IPS-NIHi11 (cell line): ENCODE data around the gene HS3ST2.
A peak's percentile ranks its signal among the peaks of the same experiment; 100 is the strongest.
"Not testable (repeated sequence)": the region's sequence is repeated elsewhere in the genome, so short reads cannot be mapped to it uniquely, and the experiment has no call there.

Source experiments
- DNase-seq: peaks from one replicate; pipeline ENCODE4 v3.0.0; 2012; ENCODE audit warnings: mixed read lengths, low spot score

HS3ST2 gene

DNA sequence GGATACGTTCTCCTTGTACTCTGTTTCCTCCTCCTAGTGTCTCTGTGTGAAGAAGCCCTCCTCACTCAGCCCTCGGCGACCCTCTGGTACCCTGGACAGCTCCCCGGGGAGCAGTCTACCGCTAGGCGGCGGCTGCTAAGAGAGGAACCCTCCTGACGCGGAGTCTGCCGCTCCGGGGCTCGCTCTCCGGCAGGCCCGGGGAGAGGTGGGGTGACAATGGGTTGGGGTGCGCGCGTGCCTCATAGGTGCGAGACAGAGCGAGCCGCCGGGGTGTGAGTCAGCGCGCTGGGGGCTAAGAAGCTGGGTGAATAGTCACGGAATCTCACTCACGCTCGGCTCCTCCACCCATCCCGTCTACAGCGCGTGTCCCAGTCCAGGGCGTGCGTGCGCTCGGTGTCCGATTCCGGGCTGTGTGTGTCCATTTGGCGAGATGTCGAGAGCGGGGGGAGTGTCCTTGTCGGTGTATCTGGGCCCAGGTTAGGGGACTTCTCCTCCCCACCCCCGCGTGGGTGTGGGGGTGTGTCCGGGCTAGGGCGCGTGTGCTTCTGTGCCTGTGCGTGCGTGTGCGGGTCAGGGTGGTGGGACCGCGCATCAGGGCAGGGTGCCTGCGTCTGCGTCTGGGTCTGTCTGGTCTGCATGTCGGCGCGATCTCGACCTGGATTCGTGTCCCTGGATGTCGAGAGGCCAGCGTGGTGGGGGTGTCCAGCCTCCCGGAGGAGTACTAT is 577 bp upstream of the HS3ST2 start:
- DNase-seq: peak; percentile 87

DNA sequence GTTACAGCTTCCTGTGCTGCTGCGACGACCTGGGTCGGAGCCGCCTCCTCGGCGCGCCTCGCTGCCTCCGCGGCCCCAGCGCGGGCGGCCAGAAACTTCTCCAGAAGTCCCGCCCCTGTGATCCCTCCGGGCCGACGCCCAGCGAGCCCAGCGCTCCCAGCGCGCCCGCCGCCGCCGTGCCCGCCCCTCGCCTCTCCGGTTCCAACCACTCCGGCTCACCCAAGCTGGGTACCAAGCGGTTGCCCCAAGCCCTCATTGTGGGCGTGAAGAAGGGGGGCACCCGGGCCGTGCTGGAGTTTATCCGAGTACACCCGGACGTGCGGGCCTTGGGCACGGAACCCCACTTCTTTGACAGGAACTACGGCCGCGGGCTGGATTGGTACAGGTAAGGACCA is 746 bp downstream of the HS3ST2 start:
- DNase-seq: peak; percentile 55

DNA sequence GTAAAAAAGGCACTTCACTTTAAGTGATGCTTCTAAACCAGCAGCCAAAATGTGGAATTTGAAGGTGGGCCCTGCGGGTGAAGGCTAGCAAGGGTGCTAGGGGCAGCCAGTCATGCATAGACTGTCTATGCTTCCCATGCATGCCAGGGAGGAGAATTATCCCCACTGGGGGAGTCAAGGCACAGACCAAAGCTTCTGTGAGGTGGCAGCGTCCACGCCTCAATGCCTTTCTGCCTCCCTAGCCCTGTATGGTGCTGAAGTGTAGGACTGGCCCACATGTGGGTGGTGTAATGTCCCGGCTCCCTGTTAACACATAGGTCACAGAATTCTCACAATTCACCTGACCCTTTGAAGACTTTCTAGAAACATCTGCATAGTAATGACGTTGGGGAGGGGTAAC is 1.9 kb downstream of the HS3ST2 start:
- no peak for DNase-seq

DNA sequence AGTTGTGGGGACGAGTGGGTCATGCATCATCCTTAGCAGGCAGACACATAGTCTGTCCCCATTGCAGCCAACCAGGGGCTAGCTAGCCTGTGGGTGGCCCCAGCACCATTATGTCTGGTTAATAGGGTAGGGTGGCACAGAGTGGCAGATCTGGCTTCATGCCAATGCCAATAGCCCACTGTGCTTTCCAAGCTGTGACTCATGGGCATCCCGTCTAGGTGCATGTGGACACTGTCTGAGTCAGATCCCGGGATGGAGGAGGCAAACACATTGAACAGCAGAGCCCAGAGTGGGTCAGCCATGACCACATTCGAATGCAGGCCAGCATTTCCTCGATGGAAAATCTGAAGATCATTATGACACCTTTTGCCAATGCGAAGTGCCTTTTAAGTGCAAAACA is 2.5 kb downstream of the HS3ST2 start:
- no peak for DNase-seq

DNA sequence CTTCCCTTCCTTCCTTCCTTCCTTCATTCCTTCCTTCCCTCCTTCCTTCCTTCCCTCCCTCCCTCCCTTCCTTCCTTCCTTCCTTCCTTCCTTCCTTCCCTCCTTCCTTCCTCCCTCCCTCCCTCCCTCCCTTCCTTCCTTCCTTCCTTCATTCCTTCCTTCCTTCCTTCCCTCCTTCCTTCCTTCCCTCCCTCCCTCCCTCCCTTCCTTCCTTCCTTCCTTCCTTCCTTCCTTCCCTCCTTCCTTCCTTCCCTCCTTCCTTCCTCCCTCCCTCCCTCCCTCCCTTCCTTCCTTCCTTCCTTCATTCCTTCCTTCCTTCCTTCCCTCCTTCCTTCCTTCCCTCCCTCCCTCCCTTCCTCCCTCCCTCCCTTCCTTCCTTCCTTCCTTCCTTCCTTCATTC is 4.8 kb downstream of the HS3ST2 start:
- not testable (repeated sequence) for DNase-seq

DNA sequence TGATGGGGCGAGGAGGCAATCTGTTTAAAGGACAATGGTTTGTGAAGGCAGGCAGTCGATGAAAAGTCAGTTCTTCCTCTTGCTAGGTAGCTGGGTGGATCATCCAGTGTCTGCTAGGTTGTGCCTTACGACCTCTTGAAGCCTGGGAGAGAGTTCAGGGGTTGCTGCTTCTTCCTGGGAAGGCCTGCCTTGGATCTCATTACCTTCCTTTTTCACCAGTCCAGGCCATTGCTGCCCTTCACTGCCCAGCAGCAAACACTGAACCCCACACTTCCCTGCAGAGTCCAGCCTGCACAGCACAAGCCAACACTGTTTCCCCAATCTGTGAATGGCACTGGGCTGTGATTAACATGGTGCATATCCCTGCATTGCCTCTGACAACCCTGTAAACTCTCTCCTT is 24.7 kb downstream of the HS3ST2 start:
- no peak for DNase-seq

DNA sequence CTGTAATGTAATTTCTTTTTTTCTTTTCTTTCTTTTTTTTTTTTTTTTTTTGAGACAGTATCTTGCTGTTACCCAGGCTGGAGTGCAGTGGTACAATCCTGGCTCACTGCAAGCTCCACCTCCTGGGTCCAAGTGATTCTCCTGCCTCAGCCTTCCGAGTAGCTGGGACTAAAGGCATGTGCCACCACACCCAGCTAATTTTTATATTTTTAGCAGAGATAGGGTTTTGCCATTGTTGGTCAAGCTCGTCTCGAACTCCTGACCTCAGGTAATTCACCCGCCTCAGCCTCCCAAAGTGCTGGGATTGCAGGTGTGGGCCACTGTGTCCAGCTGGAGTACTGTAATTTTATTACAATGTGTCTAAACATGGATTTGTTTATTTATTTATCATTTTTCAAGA is 28.1 kb downstream of the HS3ST2 start:
- not testable (repeated sequence) for DNase-seq

DNA sequence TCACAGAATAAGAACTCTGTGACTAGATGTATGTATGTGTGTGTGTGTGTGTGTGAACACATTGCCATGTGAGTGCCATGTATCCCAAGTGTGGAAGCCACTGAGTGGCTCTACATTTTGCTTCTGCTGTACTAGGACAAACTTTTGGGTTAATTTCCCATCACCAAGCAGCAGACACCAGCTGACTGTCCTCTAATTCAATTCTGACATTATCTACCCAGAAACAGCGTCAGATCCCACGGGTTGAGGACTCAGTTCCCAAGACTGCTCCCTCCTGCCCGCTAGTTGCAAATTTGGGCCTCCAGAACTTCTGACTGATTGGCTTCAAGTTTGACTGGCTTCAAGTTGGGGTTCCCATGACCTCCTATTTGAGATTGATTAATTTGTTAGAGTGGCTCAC is 29.2 kb downstream of the HS3ST2 start:
- DNase-seq: no peak

DNA sequence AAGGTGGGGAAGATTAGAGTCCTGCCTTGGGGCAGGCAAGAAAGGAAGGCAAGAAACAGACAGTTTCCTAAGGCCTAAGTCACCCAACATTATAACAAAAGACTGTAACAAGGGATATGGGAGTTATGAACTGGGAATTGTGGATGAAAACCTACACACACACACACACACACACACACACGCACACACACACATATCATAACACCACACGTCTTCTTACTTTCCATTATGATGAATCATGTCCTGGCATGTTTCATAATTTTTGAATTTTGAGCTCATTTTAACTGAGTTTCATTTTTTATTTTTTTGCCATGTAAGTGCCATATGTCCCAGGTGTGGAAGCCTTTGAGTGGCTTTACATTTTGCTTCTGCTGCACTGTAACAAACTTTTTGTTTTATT is 29.9 kb downstream of the HS3ST2 start:
- no peak for DNase-seq

DNA sequence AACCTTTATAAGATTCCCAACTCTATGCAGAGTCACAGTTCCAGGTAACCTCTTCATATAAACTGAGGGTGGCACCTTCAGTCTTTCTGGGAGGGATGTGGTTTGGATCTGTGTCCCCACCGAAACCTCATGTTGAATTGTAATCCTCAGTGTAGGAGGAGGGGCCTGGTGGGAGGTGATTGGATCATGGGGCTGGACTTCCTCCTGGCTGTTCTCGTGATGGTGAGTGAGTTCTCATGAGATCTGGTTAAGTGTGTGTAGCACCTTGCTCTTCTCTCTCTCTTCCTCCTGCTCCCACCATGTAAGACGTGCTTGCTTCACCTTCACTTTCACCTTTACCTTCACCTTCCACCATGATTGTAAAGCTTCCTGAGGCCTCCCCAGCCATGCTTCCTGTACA is 30.5 kb downstream of the HS3ST2 start:
- DNase-seq: no peak

DNA sequence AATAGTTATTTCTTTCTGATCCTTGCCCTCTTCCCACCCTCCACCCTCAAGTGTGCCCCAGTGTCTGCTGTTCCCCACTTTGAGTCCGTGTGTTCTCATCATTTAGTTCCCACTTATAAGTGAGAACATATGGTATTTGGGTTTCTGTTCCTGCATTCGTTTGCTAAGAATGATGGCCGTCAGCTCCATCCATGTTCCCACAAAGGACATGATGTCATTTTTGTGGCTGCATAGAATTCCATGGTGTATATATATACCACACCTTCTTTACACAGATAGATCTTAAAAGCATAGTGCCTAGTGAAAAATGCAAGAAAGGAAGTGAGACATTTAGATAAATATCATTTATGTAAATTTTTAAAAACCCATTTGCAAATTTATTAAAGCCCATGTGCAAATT is 33.1 kb downstream of the HS3ST2 start:
- DNase-seq: no peak

DNA sequence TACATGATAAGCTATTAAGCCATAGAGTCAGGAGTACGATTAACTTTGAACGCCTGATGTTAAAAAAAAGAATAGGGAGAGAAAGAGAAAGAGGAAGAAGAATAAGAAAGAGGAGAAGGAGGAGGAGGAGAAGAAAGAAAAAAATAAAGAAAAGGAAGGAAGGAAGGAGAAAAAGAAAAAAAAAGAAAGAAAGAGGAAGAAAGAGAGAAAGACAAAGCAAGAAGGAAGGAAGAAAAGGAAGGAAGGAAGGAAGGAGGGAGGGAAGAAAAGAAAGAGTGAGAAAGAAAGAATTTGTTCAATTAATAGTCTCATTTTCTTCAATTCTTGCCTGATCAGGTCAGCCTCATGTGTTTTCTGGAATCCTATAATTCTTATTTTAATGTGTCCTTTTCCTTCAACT is 33.7 kb downstream of the HS3ST2 start:
- no peak for DNase-seq

DNA sequence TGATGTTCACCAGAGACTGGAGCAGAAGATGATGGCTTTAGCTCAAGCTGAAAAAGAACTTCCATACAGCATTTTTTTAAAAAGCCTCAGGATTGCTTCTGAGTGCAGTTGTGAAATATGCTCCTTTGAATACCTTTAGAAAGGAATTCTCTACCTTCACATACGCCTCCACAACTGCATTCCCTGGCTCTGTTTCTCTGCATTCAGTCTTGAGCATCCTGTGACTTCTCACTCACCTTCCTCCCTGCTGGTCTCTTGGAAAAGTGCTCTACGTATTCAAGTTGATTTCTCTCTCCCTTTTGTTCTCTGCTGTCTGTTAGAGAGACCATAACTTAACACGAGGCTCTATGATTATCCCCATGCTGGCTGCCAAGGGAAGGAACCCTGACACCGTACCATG is 34.5 kb downstream of the HS3ST2 start:
- no peak for DNase-seq

DNA sequence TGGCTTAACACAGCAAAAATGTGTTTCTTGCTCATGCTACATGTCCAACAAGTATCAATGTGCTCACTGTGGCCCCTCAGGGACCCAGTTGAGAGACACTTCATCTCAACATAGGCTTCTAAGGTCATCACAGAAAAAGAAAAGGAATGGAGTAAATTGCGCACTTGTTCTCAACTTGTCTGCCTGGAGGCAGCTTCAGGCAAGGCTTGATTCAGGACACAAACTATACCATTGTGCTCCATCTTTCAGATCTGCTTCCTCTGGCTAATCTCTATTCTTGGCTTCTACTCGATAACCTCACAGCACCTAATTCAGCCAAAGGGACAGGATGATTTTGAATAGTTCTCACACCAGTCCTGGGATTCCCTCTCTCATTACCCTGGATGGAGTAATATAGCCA is 35.6 kb downstream of the HS3ST2 start:
- no peak for DNase-seq

DNA sequence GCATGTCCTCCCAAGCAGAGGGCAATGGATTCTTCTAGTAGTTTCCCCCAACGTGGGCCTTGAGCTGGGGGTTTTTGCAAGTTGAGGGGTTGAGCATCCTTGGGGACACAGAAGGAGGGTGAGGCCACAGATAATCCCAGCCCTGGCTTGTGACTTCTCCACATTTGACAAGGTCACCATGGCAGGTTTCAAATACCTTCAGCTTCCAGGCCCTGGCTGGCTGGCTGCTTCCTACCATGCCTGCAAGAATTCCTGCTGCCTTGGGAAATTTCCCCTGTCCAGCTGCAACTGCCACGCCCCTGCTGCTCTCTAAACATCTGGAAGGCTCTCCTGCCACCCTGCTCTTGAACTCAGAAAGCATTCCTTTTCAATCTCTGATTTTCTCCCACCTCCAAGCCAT is 41.3 kb downstream of the HS3ST2 start:
- DNase-seq: no peak

DNA sequence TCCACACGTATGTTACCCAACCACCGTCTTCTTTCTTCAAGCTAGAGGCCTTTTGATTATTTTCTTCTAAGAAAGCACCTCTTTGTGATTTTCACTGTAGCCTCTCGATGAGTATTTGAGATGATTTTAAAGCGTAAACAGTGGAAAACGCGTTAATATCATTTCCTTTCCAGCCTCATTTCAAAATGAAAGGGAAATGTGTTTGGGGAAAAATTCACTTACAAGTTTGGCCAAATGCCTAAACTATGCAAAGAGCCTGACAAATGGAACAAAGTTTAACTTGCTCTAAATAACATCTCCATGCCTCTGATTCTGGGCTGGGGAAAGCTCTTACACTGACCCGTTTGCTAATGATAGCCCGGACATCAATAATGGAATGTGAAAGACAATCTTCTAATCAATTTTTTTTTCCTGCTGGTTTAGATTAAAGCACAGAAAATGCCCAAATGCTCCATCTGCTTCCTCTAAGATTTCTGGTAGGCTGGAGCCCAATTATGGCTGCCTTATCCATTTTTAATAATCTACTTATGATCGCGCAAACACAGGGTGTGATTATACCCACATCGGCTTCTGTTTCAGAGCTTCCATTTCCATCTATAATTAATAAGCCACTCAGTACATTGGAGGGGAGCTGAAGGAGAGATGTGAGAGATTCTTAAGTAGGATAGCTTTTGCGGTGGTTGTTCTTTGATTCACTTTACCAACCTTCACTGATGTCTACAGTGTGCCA is 43.5 kb downstream of the HS3ST2 start:
- no peak for DNase-seq

DNA sequence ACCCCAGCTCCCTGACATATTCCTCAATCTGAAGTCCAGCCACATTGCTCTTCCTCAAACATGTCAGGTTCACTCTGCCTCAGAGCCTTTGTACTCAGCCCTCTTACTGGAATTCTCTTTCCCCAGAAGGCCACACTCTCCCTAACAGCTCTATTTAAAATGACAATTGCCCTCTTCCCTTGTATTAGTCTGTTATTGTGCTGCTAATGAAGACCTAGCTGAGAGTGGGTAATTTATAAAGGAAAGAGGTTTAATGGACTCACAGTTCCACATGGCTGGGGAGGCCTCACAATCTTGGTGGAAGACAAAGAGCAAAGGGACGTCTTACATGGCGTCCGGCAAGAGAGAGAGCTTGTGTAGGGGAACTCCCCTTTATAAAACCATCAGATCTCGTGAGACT is 46.0 kb downstream of the HS3ST2 start:
- DNase-seq: peak; percentile 23

DNA sequence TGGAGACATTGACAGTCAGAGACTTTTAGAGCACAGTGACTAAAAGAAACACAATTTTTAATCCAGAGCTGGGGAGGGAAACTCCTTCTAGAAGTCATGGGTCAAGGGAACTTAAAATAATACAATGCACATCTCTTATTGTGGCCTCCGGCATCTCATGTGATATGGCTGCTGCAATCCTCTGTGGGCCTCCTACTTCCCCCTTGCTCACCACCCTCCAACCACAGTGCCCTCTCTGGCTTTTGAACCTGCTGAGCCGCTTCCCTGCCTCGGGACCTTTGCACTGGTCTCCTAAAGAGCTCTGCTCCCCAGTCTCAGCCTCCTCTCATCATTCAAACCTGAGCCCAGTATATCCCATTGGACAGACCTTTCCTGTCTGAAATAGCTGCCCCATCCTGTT is 47.6 kb downstream of the HS3ST2 start:
- no peak for DNase-seq

DNA sequence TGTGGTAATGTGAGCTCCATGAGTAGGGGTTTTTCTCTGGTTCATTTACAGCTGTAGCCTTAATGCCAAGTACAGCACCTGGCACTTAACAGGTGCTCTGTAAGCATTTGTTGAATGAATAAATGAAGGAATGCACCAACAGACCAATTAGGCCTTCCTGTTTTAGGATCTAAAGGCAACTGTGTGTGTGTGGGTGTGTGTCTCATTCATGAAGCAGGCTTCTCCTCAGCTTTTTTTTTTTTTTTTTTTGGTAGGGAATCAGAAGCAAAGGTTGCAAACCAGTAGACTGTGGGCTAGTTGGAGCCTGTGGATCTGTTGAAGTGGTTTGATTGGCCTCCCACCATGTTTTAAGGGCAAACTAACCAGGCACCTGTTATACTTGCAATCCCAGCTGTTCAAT is 48.1 kb downstream of the HS3ST2 start:
- no peak for DNase-seq

DNA sequence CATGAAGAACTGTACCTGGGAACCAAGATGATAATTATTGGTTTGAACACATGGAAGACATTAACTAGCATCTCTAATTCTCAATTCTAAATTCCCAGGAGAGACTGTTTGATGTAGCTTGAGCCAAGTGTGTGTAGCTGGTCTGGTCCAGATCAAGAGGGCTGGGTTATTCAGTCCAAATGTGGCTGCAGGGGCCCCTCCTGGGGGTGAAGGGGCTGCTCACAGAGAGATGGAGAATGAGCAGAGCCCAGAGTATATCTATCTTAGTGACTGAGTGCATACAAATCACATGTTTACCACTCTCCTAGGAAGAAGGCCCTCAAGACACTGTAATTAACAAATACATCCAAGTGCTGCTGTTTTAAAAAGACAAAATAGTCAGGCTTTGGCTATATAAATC is 50.4 kb downstream of the HS3ST2 start:
- no peak for DNase-seq

DNA sequence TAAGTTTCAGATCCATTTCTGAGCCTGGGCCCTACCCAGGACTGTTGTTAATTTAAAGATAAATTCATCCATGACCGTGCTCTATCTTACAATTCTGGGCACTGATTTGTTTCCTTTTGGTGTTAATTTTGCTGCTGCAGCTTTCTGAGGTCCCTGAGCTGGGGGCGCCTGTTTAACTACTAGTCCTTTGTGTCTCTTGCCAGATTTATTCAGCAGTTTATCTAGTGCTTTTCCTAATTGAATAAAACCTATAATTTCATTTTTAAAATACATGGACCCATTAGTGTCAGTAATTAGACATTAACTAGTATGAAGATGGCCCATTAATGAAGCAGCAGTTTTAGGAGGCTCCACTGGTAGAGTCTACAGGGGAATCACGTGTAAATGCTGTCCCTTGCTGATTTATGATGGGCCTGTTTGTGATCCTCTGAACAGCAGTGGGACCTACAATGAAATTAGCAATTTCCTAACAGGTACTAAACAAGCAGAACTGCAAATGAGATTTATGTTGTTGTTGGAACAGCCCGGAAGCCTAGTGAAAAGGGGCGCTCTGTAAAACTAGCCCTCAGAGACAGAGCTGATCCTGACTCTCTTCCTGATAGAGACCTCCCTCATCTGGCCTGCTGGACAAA is 54.7 kb downstream of the HS3ST2 start:
- DNase-seq: no peak

DNA sequence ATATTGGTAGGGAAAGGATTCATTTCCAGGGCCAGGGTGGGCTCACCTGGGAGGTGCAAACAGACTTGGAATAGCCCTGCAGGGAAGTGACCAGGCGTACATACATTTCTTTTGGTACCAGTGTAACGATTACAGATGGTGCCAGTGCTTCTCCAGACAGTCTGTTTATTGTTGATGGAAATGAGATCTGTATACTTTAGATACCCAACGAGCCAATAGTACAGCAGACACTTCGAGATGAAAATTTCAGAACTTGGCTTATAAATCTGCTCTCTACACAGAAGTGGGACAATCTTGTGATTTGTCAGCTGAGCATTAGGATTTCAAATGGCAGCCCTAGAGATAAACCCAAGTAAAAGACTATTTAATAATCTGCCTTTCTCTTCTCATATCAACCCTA is 57.9 kb downstream of the HS3ST2 start:
- DNase-seq: no peak

DNA sequence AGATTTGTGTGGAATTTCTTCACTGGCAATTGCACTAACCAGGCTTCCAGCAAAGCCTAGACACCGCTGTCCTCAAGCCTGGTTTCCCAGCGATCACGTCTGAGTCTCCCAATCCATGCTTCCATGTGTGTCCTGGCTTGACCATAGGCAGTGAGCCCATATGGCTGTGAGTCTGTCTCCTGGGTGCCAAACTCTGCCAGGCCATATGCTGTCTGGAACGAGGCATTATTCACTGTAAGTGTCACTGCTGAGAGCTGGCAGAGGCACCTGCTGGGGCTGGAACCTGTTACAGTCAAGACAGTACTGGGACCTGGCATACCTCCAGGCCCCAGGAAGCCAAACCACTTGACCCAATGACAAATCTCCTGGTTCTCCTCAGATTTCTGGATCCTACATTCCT is 60.4 kb downstream of the HS3ST2 start:
- DNase-seq: no peak

DNA sequence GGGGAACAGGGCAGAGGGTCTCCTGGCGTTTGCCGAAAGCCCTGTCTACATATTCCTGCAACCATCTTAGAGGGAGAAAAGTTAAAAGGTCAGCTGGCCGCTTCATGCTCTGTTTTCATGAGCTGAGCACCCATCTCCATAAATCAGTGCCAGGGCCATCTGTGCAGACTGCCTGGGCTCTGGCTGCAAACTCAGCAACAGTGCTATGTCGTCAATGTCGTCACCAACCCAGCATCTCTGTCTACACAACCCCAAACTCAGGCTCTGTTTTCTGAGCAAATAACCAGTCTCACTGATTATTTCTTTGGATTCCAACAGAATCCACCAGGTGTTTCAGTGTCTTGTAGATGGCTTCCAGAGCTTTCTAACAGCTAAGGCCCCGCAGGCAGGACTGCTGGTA is 65.0 kb downstream of the HS3ST2 start:
- DNase-seq: no peak
